ENCODE results near the gene ST7L. TPM values are rescaled to one million over a fixed set of nuclear protein-coding genes. Genes with fewer than 3 reads are reported as not detected.

ST7L gene
- total and polyA plus RNA-seq, 2 donors (not counting 3 experiments of a cell fraction or from before 2014, with no cell fraction given) = 12.3 to 28.4 TPM

DNA sequence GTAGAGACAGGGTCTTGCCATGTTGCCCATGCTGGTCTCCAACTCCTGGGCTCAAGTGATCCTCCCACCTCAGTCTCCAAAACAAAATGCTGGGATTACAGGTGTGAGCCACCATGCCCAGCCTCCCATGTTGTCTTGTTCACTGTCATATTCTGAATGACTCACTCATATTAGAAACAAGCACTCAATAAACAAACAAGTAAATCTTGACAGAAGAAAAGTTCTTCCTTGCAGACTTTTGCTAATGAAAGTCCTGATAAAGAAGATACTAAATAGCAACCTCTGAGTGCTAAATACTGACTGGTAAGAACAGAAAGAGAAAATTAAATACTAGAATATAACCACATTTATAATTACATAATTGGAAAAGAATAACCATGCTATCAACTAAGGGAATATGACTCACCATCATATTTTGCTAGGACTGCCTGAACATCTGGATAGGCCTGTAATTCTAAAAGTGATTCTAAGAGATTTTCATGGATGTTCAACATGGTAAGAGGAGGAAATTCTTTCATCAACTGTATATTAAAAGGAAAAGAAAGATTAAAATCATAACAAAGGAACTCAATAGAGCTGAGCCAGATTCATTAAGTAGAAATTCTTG is 37.3 kb downstream of the ST7L start:
- intact Hi-C loops (cut with micrococcal nuclease) = no loop called here
- TF ChIP-seq MAX (IDR thresholded peaks at IDR 0.05; ENCODE audit: insufficient read depth, insufficient read length) (no peak), FOS (IDR thresholded peaks at IDR 0.05; ENCODE audit: borderline replicate concordance, insufficient read depth, low read length) (peak; percentile 58), JUN (IDR thresholded peaks at IDR 0.05; ENCODE audit: borderline replicate concordance, insufficient read depth, insufficient read length, low read depth) (peak; percentile 9)
- H3K27me3 ChIP-seq (ENCODE audit: control insufficient read depth in 2 of 2, insufficient read depth in 2 of 2, low read length in 2 of 2) = no peaks in the 10 kb centered on the region
- no peaks in the 10 kb centered on the region for H3K9me3 ChIP-seq (replicated peaks; ENCODE audit: control insufficient read depth, insufficient read depth, low read length)
- no peaks in the 10 kb centered on the region for H4K20me1 ChIP-seq (replicated peaks; ENCODE audit: control insufficient read depth, extremely low read depth, insufficient read depth, low read length)
- no peak overlapping the region for H2AFZ ChIP-seq (ENCODE audit: low read depth, low read length)
- no peaks in the 10 kb centered on the region for H3K9me1 ChIP-seq (replicated peaks; ENCODE audit: control insufficient read depth, extremely low read depth, insufficient read depth, low read length)
- H3K36me3 ChIP-seq (ENCODE audit: control insufficient read depth in 2 of 2, extremely low read depth in 1 of 2, insufficient read depth in 2 of 2, low read length in 2 of 2) = peaks cover 0 to 5% of the 10 kb centered on the region in 2 experiments
- ChIA-PET POLR2A (no interaction called here), CTCF (no interaction called here)
- H3K27ac ChIP-seq (ENCODE audit: insufficient read depth, low read depth, low read length) = no peak overlapping the region
- no peak overlapping the region for H3K9ac ChIP-seq (replicated peaks; ENCODE audit: extremely low read depth, insufficient read depth, low read length)
- no peak overlapping the region for H3K4me2 ChIP-seq (ENCODE audit: insufficient read depth, low read length)
- H3K79me2 ChIP-seq (ENCODE audit: control insufficient read depth, insufficient read depth, low read length) = no peaks in the 10 kb centered on the region
- dilution Hi-C loops (cut with MboI; ENCODE audit: extremely low pct_ligation_motif_present, low sequenced_read_pairs) = no loop called here
- H3K4me3 ChIP-seq (replicated peaks in 1 of 3; ENCODE audit: insufficient read depth in 1 of 3, low read depth in 1 of 3, low read length in 3 of 3) = no peak overlapping the region
- H3K4me1 ChIP-seq (ENCODE audit: control insufficient read depth, extremely low read depth, insufficient read depth, low read length) = peaks cover 3% of the 10 kb centered on the region
- no TSS peak for BruUV-seq (replicated peaks)
- DNase-seq (ENCODE audit: low read depth, low spot score) = peak; percentile 14
- FAIRE-seq = no peak

DNA sequence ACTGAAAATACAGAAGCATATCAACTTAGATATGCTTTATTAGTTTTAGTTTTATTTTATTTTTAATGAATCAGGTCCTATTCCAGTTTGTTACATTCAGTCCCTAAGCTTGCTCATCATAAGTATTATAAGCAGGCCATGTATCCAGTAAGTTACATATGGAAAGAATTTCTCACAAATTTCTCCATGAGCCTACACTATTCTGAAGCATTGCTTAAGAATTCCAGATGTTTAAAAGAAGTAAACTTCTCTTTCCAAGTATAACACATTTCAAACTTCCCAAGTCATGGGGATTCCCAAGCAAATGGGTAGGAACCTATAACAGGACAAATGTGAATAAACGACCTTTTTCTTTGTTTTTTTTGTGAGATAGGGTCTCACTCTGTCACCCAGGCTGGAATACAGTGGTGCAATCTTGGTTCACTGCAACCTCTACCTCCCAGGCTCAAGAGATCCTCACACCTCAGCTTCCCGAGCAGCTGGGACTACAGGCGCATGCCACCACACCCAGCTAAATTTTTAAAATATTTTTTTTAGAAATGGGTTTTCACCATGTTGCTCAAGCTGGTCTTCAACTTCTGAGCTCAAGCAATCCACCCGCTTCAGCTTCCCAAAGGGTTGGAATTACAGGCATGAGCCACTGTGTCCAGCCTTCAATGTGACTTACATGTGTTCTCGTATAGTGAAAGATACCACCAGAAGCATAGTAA is 39.0 kb downstream of the ST7L start:
- Histone ChIP-seq H3K9ac (replicated peaks; ENCODE audit: extremely low read depth, insufficient read depth, low read length) (no peak overlapping the region), H3K27ac (ENCODE audit: insufficient read depth, low read depth, low read length) (no peak overlapping the region), H2AFZ (ENCODE audit: low read depth, low read length) (no peak overlapping the region), H3K4me1 (ENCODE audit: control insufficient read depth, extremely low read depth, insufficient read depth, low read length) (peaks cover 14% of the 10 kb centered on the region), H3K79me2 (ENCODE audit: control insufficient read depth, insufficient read depth, low read length) (no peaks in the 10 kb centered on the region), H3K4me2 (ENCODE audit: insufficient read depth, low read length) (no peak overlapping the region), H3K4me3 (replicated peaks in 1 of 3; ENCODE audit: insufficient read depth in 1 of 3, low read depth in 1 of 3, low read length in 3 of 3) (no peak overlapping the region), H3K9me3 (replicated peaks; ENCODE audit: control insufficient read depth, insufficient read depth, low read length) (no peaks in the 10 kb centered on the region), H4K20me1 (replicated peaks; ENCODE audit: control insufficient read depth, extremely low read depth, insufficient read depth, low read length) (no peaks in the 10 kb centered on the region), H3K27me3 (ENCODE audit: control insufficient read depth in 2 of 2, insufficient read depth in 2 of 2, low read length in 2 of 2) (no peaks in the 10 kb centered on the region), H3K36me3 (ENCODE audit: control insufficient read depth in 2 of 2, extremely low read depth in 1 of 2, insufficient read depth in 2 of 2, low read length in 2 of 2) (peaks cover 0 to 5% of the 10 kb centered on the region in 2 experiments), H3K9me1 (replicated peaks; ENCODE audit: control insufficient read depth, extremely low read depth, insufficient read depth, low read length) (no peaks in the 10 kb centered on the region)
- BruUV-seq (replicated peaks) = no TSS peak
- ChIA-PET POLR2A (no interaction called here), CTCF (interaction anchor here (1.5 kb wide), 1 partner anchor 78 kb away, joined by 4 read pairs; no protein-coding TSS in a partner anchor)
- FAIRE-seq (no peak), DNase-seq (ENCODE audit: low read depth, low spot score) (no peak)
- TF ChIP-seq MAX (IDR thresholded peaks at IDR 0.05; ENCODE audit: insufficient read depth, insufficient read length) (no peak), POLR2A (IDR thresholded peaks at IDR 0.05; ENCODE audit: low read depth, low read length) (no peak), EZH2 (IDR thresholded peaks at IDR 0.05; ENCODE audit: borderline replicate concordance, low read depth, low read length, severe bottlenecking) (no peak), POLR2AphosphoS5 (IDR thresholded peaks at IDR 0.05; ENCODE audit: insufficient read depth, low read depth, low read length) (no peak), JUN (IDR thresholded peaks at IDR 0.05; ENCODE audit: borderline replicate concordance, insufficient read depth, insufficient read length, low read depth) (no peak), MYC (IDR thresholded peaks at IDR 0.05; ENCODE audit: low read depth, low read length) (no peak), FOS (IDR thresholded peaks at IDR 0.05; ENCODE audit: borderline replicate concordance, insufficient read depth, low read length) (no peak), GATA2 (IDR thresholded peaks at IDR 0.05; ENCODE audit: insufficient read depth, insufficient read length, low read depth, low read length) (no peak)
- TF ChIP-seq, protein P1, sequence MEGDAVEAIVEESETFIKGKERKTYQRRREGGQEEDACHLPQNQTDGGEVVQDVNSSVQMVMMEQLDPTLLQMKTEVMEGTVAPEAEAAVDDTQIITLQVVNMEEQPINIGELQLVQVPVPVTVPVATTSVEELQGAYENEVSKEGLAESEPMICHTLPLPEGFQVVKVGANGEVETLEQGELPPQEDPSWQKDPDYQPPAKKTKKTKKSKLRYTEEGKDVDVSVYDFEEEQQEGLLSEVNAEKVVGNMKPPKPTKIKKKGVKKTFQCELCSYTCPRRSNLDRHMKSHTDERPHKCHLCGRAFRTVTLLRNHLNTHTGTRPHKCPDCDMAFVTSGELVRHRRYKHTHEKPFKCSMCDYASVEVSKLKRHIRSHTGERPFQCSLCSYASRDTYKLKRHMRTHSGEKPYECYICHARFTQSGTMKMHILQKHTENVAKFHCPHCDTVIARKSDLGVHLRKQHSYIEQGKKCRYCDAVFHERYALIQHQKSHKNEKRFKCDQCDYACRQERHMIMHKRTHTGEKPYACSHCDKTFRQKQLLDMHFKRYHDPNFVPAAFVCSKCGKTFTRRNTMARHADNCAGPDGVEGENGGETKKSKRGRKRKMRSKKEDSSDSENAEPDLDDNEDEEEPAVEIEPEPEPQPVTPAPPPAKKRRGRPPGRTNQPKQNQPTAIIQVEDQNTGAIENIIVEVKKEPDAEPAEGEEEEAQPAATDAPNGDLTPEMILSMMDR (IDR thresholded peaks at IDR 0.05; ENCODE audit: extremely low read depth in 1 of 2, insufficient read depth in 1 of 2, low read depth in 1 of 2, low read length in 2 of 2) = no peak
- intact Hi-C loops (cut with micrococcal nuclease) = no loop called here
- dilution Hi-C loops (cut with MboI; ENCODE audit: extremely low pct_ligation_motif_present, low sequenced_read_pairs) = no loop called here
